Measurements from ENCODE around the gene PRKCA.

DNA sequence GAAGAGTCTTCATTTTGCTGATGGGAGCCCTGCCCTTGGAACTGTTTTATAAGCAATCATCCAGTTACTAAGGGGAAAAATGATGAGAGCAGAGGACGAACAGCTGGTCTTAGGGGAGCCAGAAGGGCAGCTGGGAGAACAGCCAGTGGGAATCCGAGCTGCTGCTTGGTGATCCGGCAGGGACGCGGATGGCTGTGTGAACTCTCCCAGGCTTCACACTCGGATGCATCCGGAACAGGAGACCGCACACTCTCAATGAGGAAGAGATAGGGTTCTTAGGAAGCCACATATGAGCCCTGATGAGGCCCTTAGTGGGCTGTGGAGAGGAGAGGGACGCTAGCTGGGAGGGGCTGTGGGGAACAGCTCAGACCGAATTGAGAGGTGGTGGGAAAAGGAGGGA, 527.5 kb downstream of the PRKCA start:
- TF ChIP-seq, protein P1, sequence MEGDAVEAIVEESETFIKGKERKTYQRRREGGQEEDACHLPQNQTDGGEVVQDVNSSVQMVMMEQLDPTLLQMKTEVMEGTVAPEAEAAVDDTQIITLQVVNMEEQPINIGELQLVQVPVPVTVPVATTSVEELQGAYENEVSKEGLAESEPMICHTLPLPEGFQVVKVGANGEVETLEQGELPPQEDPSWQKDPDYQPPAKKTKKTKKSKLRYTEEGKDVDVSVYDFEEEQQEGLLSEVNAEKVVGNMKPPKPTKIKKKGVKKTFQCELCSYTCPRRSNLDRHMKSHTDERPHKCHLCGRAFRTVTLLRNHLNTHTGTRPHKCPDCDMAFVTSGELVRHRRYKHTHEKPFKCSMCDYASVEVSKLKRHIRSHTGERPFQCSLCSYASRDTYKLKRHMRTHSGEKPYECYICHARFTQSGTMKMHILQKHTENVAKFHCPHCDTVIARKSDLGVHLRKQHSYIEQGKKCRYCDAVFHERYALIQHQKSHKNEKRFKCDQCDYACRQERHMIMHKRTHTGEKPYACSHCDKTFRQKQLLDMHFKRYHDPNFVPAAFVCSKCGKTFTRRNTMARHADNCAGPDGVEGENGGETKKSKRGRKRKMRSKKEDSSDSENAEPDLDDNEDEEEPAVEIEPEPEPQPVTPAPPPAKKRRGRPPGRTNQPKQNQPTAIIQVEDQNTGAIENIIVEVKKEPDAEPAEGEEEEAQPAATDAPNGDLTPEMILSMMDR (IDR thresholded peaks at IDR 0.05) = no peak
- TF ChIP-seq EP300 (IDR thresholded peaks at IDR 0.05) = no peak

All from ovary (tissue), 3 donors.